NCI-H2081 treated with DMSO at 0.1 percent for 48 hours (cell line): ENCODE results near the gene HOXD13.

Experiments used
- DNase-seq: peaks from one replicate; lab custom pipeline; 2025; lab: John Stamatoyannopoulos, UW

Gene HOXD13

DNA sequence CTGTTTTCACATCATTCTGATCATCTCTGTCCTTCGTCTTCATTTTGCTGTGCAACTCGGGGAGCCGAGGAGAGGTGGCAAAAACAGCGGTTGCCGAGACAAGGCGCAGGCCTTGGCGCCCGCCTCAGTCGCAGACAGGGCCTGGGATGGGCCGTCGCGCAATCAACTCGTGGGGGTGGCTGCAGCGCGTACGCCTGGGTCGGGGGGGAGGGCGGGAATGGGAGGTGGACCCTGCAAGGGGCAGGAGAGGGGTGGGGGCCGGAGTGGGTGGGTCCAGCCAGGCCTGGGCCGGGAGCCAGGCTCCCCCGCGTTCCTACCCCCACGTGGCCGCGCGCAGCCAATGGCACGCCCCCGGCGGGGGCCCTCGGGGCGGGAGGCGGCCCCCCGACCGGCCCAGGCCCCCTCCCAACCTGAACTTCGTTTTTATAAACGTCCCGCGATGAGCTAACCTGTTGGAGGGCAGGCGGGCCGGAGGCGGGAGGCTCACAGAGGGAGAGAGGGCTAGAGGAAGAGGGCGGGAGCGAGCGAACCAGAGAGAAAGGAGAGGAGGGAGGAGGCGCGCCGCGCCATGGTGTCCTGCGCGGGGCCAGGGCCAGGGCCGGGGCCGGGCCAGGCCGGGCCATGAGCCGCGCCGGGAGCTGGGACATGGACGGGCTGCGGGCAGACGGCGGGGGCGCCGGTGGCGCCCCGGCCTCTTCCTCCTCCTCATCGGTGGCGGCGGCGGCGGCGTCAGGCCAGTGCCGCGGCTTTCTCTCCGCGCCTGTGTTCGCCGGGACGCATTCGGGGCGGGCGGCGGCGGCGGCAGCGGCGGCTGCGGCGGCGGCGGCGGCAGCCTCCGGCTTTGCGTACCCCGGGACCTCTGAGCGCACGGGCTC, at the start of gene HOXD13:
Gene HOXD13 (plus strand): TSS at position 452 of the 875 bp plus-strand sequence. CDS start 170 bp downstream, at position 622.
- no peak for DNase-seq

DNA sequence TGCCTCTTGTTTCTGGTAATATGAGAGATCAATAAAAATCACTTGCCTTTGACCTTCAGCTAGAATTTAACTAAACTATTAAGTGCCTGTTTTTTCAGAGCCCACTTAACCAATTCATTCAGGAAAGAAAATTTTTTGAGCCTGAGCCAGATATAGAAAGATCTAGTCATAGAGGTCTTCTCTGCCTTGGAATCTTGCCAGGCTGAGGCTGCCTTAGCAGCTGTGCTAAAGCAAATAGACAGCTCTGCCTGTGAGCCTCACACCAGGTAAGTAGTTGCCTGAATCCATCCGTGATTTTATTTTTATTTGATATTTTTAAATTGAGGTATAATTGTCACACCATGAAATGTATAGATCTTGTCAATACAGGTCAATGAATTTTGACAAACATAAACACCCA, 36.1 kb upstream of the HOXD13 start:
- DNase-seq: peak; percentile 48

DNA sequence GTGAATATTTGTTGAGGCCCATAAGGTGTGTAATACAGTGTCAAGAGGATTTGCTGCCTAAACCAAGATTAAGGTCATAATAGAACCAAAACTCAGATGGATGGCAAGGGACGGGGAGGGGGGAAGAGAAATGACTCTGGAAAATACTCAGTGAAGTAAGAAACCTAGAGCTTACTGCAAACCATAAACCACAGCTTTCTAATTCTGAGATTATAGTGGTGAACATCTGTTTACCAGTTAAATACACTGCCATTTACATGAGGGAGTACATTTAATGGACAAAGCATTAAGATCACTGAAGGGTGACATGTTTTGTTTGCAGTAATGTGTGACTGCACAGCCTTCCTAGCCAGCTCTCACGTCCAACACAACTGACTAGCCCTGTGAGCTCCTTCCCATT, 28.6 kb upstream of the HOXD13 start:
- peak; percentile 49 for DNase-seq

DNA sequence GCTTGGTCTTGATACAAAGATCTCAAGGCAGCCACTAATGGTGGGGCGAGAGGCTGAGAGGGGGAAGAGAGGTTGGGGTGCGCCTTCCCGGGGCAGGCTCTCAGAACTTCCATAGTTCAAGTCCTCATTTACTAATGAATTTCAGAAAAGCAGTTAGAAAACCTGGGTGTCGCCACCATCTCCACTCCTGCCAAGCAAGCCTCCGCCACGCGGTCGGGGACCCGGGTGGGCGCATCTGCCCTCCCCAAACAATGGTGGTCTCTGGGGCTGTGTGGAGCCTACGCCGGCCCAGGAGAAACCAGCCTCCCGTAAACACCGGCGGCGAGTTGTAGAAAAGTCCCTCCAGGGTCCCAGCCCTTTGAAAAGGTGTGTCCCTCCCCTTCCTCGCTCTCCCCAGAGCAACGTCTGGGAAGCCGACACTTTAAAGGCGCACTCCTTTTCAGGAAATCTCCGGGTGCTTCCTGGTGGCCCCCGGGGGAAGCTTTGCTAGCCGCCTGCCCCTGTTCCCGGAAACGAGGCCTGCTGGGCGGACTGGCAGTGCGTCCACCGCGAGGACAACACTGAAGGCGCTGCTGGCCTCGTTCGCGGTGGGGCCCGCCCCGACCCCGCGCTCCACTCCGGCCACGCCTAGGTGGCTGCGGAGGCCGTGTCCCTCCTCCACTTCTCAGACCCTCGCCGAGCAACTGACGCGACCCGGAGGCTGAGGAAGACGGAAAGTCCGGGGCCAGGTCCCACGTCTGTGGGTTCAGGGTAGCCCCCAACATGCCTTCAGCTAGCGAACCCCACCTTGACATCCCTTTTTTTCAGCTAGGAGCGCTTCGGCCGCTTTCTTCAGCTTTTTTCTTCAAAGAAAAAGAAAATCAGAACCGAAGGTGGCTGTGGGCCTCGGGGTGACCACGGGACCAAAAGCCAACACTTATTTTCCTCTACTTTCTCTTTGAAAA, 25.6 kb upstream of the HOXD13 start:
- DNase-seq: no peak

DNA sequence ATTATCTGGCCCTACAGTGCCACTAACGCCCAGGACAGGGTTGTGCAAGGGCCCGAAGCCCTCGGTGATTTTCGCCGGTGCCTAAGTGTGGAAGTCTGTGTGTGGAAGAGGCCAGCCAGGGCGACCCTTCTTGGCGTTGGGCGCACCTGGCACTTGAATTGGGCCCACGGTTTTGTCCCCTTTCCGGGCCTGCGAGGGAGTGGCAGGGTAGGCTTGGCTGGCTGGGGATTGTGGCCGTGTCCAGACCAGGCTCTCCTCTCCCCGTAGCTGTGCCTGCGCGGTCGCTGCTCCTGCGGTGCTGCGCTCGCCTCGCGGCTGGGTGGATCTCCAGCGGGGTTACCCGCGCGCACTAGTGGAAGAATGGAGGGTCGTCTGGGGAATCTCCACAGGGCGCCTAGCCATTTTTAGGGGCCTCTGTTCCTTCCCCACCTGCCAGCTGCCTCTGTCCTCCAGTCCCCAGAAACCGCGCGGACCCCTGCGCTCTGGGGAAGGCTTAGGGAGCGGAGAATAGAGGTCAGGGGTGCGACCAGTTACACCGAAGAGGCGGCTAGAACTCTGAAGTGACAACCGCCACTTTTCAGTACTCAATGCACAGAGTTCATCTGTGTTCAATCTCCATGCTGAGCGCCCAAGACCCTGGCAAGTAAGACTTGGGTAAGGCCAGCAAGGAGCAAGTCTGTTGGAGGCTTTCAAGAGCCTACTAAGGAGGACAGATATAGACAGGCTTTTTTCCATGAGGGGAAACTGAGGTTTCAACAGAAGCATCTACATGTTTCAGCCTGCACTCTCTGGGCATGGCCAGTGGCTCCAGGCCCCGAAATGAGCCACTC, 24.7 kb upstream of the HOXD13 start:
- DNase-seq: no peak

DNA sequence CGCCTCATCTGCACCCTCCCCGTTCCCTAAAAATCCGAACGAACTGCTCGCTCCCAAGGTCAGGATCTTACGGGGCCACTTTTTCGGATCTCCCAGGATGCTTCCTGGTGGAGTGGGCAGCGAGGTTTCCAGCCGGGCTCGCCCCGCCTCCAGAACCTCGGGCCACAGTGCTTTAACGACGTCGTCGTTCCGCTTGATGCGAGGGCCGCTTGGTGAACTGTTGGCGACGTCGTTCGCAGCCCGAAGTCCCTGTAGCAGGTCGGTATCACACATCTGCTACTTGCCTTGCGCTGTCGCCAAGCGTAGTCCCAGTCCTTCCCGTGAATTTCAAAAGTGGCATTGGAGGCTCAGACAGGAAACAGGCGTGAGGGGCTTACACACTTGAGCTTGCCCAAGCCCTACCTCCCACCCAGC, 24.1 kb upstream of the HOXD13 start:
- DNase-seq: no peak

DNA sequence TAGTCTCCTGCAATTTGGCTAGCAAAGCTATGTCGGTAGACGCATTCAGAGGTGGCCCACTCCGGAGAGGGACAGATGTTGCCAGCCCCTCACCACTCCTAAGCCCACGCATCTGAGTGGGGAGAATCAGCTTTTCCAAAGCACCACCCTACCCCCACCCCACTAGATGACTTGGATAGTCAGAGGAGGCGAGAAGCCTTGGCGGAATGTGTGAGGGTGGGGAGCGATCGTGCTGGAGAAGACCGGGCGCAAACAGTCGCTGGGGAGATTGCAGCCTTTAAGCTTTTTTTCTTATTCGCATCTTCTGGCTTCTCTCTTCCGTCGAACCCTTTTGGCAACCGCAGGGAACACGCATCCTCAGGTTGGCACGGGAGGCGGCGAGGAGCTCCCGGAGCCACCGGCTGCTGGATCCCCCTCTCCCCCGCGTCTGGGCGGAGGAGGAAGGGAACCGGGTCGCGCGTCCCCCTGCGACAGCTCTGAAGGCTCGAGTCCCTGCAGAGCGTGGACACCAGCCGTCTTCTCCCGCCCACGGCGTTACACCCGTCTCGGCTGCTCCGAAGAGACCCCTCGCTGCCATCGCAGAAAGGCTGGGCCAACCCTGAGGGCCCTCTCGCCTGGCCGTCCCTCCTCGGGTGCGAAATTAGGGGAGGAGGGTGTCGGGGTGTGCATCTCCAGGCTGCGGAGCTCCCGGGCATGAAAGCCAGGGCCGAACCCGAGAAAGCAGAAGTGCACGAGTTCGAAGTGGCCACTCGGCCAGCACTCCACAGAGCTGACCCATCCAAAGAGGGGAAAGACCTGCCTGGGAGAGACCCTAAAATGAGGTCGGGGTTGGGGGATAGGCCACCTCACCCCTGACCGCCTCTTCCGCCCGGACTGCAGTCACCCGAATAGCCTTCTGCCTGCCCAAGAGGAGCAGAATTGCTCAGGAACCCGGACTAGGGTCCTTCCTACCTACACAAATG, 20.9 kb upstream of the HOXD13 start:
- no peak for DNase-seq

DNA sequence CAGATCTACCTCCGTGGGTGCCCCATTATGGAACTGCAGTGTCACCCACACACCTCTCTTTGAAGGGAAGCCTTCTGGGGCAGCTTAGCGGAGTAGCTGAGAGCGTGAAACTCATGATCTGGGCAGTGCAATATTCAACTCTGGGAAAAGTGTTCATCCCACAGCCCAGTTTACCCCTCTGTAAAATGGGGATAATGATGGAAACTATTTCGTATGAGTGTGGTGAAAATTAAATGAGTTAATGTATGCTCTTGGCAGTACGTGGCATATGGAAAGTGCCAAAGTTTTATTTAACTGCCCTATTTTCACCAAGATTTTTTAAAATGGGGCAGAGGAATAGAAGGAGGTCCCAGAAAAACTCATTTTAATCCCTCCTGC, 20.2 kb upstream of the HOXD13 start:
- DNase-seq: no peak

DNA sequence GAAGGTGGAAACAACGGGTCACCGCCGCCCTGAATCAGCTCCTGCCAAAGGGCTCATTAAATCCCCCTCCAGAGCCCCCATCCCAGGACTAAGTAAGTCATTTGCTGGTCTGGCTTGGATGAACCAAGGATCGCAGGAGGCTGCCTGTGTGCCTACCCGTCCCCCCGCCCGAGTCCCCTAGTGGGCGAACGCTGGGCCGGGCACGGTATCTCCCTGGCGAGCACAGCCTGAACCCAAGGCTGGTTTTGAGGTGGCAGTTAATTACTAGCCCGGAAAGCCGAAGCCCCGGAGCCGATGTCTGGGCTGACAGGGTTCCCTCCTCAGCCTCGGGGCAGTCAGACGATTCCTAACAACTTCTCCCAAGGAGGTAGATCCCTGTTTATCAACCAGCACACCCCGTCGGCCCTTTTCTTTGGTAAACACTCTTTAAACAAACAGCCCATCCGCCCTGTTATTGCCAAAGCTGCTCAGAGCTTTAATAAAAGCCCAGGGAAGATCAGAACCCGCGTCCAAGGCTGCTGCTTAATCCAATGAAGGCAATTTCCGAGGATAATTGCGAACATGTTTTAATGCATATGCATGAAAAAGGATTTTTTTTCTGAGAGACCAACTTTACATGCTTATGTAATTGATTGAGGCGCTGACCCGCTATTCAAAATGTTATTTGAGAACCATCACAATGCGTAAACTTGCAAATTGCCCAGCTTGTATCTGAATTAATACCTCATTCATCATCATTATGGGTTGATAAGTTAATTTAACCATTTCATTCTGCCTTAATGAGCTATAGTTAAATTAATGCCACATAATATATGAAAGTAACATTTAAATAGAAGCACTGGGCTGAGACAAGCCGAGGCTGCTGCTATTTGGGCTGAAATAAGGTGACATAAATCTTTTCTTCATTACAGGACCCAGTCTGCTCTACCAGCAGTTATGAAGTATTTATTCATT, 19.3 kb upstream of the HOXD13 start:
- no peak for DNase-seq

DNA sequence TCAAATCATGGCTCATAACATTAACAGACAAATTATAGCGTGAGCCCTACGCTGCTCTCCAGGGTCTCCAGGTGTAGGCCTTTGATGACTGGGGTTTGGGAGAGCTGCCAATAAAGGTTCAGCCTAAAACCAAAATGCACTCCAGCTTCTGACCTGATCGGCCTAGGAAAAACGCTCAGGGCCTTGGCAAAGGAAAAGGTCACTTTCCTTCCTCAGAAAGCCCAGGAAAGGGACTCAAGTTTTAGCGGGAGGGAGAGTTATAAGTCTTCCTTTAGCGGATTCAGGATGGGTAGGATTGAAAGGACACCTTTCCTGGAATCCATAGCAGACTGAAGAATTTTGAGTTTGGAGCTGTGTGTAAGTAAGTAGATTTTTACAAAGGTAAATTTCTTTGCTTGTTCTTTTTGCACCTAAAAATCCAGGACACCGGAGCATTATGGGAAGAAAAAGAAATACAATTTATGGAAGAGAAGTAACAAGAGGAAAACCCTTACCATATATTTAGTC, 17.5 kb upstream of the HOXD13 start:
- DNase-seq: no peak

DNA sequence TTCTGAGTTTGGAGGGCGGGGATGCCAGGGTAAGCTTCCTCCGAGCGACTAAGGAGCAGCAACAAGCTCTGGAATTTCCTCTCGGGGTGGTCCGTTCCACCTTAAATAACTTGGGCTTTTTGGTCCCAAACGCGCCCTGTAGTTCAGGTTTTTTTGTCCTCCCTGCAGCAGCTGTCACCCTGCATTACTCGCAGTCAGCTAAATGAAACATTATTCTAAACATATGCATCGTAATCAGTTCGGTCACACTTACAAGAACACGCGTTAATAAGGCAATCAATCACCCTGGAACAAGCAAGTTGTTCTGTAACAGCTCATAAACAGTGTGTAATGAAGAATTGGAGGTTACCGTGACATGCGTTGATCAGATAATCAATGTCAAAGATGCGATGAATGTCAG, 17.0 kb upstream of the HOXD13 start:
- no peak for DNase-seq

DNA sequence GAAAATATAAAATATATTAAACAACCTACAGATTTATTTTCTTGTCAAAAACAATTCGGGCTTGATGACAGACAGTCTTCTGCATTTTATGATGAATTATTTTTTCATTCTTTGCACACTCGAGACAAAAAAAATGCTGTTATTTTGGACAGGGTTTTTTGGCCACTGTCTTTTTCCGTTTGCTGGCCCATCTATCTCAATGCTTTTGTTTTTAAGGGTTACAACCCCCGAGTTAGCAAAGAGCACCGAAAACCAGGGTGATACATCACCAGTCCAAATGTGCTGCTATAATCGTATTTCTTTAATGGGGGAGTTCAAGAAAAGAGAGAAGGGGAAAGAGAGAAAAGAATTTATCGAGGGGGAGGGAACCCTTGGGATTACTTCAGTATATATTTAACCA, 16.5 kb upstream of the HOXD13 start:
- no peak for DNase-seq

DNA sequence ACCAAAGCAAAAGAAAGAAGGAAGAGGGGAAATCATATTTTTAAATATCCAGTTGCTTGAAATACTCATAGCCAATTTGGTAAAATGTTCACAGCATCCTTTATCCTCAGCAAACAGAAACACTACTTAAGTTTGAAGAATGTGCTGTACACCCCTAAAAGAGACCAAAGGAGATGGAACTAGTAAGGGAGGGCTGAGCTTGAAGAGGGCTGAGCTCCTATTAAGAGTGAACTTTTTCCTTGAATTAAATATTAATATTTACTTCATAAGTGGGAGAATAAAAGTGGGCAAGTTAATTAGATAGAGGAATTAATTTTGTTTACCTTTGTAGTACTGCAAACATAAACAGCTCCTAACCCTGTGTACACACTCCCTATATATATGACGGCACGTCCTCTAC, 15.7 kb upstream of the HOXD13 start:
- DNase-seq: no peak

DNA sequence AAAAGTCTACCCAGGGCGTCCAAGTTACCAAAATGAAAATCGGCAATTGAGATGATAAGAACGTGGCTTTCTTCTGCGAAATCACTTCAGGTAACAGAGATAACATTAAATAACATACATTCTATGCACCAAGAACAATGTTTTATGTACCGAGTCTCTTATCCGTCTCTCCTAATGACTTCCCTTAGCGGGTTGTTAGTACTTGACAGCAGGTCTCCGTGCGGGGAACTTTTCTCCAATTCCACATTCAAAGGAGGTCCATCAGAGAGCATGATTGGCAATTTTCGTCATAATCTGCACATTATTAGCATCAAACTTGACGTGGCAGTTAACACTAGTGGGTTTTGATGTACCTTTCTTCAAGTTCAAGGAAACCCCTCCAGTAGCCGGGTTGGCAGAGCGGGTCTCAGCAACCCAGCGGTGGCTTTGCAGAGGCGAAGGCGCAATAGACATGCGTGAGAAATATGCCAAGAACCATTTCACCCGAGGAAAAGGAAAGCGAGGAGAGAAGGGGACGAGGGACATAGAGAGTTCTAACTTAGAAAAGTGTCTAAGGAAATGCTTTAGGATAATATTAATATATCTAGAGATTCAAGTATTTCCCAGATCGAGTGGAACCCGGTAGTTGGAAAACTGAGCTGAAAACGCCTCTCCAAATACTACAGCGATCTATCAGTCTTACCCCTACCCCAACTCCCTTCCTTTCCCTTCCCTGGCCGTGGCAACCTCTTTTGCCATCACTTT, 13.8 kb upstream of the HOXD13 start:
- DNase-seq: no peak

DNA sequence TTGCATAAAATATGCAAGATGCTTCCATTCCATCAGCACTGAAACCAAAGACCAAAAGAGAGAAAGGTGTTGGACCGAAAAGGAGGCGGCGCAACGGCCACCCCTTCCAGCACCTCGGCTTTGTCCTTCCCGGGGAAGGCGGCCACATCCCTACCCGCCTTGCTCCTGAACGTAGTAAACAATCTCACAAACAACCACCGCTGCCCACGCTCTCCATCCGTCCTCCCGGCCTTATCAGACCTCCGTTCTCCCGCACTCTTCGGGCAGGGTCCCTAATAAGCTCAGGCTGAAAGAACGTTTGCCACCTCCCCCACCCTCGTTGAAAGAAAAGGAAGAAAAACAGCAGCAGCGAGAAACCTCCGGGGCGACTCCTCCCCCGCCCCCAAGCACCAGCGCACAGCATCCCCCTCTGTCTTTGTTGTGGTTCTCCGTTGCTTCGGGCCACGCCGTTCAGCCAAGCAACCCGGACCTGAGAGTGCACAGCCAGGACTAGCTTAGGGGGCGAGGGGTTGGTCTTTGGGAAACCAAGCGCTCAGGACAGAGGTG, 13.2 kb upstream of the HOXD13 start:
- no peak for DNase-seq

DNA sequence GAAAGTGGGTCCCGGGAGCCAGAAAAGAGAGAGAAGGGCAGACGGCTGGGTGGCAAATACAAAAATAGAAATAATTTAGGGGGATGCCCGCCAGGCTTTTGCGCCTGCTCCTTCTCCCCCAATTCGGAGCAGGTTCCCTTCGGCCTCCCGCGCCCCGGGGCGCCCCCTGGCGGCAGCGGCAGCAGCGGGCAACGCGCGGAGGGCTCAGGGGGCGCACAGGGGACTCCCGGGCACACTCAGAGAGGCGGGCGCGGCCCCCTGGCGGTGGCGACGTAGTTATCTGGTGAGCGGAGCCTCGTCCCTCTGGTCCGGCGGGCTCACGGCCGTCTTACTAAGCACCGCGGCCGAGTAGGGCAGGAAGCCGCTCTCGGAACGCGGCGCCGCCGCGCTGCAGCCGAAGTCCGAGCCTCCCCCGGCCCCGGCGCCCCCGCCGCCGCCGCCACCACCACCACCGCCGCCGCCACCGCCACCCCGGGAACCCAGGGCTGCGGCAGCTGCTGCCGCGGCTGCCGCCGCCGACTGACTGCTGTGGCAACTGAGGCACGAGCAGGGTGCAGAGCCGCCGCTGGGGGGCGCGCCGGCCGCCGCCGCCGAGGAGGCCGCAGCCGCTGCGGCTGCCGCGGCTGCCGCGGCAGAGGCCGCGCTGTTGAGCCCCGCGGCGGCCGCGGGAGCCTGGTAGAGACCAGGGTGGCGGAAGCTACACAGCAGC, 12.5 kb upstream of the HOXD13 start:
- peak; percentile 73 for DNase-seq

DNA sequence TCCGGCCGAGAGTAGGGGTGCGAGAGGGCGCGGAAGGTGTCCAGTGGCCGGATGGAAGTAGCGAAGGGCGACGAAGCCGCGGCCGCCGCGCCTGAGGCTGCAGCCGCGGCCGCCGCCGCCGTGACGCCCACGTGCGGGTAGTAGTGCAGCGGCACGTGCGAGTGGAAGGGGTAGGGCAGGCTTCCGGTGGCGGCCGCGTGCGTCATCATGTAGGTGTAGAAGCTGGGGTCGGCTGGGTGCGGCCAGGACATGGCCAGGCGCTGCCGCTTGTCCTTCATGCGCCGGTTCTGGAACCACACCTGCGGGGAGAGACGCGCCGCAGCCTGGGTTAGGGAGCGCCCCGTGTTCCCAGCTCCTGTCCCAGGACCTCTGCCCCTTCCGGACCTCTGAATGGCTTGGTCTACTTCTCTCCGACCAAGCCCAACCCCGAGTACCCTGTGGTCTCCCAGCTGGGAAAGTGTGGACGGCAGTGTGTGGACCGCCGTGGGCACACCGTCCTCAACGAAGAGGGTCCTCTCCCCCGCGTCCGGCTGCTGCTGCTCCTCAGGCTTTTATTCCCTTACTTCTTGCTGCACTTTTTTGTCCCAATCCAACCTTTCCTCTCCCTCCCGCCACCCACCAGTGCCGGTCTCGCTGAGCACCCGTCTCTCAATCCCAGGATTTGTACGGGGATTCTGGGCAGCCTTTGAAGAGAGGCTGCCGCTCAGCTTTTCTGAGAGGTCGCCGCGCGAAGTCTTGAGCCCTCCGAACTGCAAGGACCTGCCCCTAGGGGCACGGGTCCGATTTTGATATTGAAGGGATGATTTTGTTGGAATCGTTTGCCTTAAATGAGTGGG, 11.8 kb upstream of the HOXD13 start:
- no peak for DNase-seq
